Measurements from ENCODE around the gene CEP72.

Gene CEP72

DNA sequence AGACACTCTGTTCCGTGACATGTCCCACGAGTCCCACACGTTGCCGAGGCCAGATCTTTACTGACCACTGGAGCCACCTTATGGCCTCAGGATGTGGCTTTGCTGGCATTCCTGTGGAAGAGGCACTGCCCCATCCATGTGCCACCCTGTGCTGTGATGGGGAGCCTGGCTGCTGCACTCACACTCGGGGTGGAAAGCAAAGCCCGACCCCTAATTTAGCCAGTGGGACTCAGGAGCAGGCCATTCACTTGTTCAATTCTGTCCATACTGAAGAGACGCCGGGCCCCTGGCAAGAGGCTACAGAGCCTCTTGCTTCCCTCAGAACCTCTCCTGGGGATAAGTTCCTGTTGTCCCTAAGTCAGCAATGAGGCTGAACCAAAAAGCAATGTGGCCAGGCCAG is 18.6 kb upstream of the CEP72 start:
- Histone ChIP-seq H3K27me3 (ENCODE audit: insufficient read depth, low read depth) (0 out of 2 replicates have a peak, but pooled peaks cover 5% of the 10 kb centered on the region), H2AFZ (ENCODE audit: low read depth) (no peak overlapping the region)

DNA sequence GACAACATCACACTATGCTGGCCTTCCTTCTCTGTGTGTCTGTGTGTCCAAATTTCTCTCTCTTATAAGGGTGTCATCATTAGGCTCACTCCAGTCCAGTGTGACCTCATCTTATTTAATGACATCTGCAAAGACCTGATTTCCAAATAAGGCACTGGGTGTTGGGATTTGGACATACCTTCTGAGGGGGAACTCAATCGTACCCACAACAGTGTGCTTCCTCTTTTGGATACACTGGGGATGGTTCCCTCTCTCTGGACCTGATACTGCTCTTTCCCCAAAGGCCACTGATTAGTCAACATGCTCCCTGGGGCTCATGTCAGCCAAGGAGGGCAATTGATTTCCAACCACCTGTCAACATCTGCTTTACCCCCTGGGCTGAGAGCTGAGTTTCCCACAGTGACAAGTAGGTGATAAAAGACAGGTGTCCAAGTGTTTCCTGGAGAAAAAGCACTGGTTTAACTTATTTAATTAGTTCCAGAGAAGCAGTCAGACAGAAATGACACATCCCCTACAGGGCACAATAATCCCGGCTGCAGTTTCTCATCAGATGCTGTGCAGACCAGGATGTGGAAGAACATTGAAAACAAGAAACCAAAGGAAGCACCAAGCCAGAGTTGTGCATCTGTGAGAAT is 17.8 kb upstream of the CEP72 start:
- Histone ChIP-seq H3K27ac (no peak overlapping the region), H3K79me2 (ENCODE audit: insufficient read depth, low read depth) (no peaks in the 10 kb centered on the region), H4K20me1 (ENCODE audit: insufficient read depth) (no peaks in the 10 kb centered on the region), H2AFZ (ENCODE audit: low read depth) (no peak overlapping the region), H3K4me2 (no peak overlapping the region), H3K36me3 (ENCODE audit: insufficient read depth) (no peaks in the 10 kb centered on the region), H3K4me1 (ENCODE audit: low read depth, poor library complexity, severe bottlenecking) (peaks cover 13% of the 10 kb centered on the region), H3K4me3 (IDR thresholded peaks at IDR 0.05; ENCODE audit: insufficient read depth, low read depth, low read length) (no peak overlapping the region), H3K27me3 (ENCODE audit: insufficient read depth, low read depth) (0 out of 2 replicates have a peak, but pooled peaks cover 5% of the 10 kb centered on the region), H3K9ac (no peak overlapping the region)
- TF ChIP-seq, protein P1, sequence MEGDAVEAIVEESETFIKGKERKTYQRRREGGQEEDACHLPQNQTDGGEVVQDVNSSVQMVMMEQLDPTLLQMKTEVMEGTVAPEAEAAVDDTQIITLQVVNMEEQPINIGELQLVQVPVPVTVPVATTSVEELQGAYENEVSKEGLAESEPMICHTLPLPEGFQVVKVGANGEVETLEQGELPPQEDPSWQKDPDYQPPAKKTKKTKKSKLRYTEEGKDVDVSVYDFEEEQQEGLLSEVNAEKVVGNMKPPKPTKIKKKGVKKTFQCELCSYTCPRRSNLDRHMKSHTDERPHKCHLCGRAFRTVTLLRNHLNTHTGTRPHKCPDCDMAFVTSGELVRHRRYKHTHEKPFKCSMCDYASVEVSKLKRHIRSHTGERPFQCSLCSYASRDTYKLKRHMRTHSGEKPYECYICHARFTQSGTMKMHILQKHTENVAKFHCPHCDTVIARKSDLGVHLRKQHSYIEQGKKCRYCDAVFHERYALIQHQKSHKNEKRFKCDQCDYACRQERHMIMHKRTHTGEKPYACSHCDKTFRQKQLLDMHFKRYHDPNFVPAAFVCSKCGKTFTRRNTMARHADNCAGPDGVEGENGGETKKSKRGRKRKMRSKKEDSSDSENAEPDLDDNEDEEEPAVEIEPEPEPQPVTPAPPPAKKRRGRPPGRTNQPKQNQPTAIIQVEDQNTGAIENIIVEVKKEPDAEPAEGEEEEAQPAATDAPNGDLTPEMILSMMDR (conservative IDR thresholded peaks at IDR 0.05; ENCODE audit: low read depth, low read length) = no peak

More for the DNA sequence above, 18.6 kb upstream of the CEP72 start:
- no peaks in the 10 kb centered on the region for H3K79me2 ChIP-seq (ENCODE audit: insufficient read depth, low read depth)
- H4K20me1 ChIP-seq (ENCODE audit: insufficient read depth) = no peaks in the 10 kb centered on the region
- no peak overlapping the region for H3K4me3 ChIP-seq (IDR thresholded peaks at IDR 0.05; ENCODE audit: insufficient read depth, low read depth, low read length)
- no peak overlapping the region for H3K4me2 ChIP-seq
- H3K36me3 ChIP-seq (ENCODE audit: insufficient read depth) = no peaks in the 10 kb centered on the region
- H3K27ac ChIP-seq = no peak overlapping the region
- TF ChIP-seq, protein P1 (conservative IDR thresholded peaks at IDR 0.05; ENCODE audit: low read depth, low read length) = no peak
- peaks cover 13% of the 10 kb centered on the region for H3K4me1 ChIP-seq (ENCODE audit: low read depth, poor library complexity, severe bottlenecking)
- no peak overlapping the region for H3K9ac ChIP-seq

DNA sequence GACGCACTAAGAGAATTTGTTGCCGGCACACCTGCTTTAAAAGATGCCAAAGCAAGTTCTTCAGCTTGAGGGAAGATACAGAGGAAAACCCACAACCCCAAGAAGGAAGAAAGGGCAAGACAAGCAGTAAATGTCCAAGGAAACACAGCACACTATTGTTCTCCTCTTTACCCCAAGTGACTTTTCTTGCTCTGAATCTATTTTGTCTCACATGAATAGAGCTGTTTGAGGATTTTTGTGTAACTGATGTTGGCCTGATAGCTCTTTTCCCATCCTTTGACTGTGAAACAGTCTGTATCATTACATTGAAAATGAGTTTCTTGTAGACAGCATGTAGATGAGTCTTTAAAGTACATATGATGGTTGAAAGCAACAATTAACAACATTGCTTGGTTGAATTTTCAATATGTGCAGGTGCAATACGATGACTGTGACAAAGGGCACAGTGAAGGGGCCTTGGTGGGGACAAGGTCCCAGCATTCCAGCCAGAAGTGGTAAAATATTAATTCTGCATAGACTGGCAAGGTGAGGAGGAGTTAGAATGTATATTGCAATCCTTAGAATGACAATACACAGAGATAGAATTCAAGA is 16.8 kb upstream of the CEP72 start:
- no peak overlapping the region for H2AFZ ChIP-seq (ENCODE audit: low read depth)
- H4K20me1 ChIP-seq (ENCODE audit: insufficient read depth) = no peaks in the 10 kb centered on the region
- TF ChIP-seq, protein P1 (conservative IDR thresholded peaks at IDR 0.05; ENCODE audit: low read depth, low read length) = no peak
- H3K36me3 ChIP-seq (ENCODE audit: insufficient read depth) = no peaks in the 10 kb centered on the region
- H3K27ac ChIP-seq = no peak overlapping the region
- no peak overlapping the region for H3K4me3 ChIP-seq (IDR thresholded peaks at IDR 0.05; ENCODE audit: insufficient read depth, low read depth, low read length)
- H3K4me1 ChIP-seq (ENCODE audit: low read depth, poor library complexity, severe bottlenecking) = peaks cover 13% of the 10 kb centered on the region
- 0 out of 2 replicates have a peak, but pooled peaks cover 5% of the 10 kb centered on the region for H3K27me3 ChIP-seq (ENCODE audit: insufficient read depth, low read depth)
- H3K9ac ChIP-seq = no peak overlapping the region
- no peak overlapping the region for H3K4me2 ChIP-seq
- no peaks in the 10 kb centered on the region for H3K79me2 ChIP-seq (ENCODE audit: insufficient read depth, low read depth)

DNA sequence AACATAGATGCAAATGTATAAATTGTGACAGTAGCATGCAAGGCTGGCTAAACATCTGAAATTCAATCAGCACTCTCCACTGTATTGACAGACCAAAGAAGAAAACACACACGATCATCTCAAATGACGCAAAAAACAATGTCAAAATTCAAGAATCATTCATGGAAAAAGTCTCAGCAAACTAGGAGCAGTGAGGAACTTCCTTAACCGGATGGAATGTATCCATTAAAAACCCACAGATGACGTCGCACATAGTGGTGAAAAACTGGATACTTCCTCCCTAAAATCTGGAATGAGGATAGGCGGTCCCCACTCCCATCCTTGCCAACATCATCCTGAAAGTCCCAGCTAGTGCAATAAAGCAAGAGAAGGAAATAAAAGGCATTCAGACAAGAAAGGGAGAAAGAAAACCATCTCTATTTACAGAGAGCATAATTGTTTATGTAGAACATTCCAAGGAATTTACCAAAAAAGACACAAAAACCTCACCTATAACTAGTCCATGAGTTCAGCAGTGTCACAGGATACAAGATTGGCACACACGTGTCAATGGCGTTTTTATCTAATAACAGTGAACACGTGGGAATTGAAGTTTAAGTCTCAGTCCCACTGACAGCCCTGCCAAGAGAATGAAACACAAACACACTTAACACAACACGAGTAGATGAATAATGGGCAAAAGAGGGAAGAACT is 14.1 kb upstream of the CEP72 start:
- H3K27me3 ChIP-seq (ENCODE audit: insufficient read depth, low read depth) = 0 out of 2 replicates have a peak, but pooled peaks cover 5% of the 10 kb centered on the region
- no peaks in the 10 kb centered on the region for H3K36me3 ChIP-seq (ENCODE audit: insufficient read depth)

More for the DNA sequence above, 14.1 kb upstream of the CEP72 start:
- no peak overlapping the region for H3K4me3 ChIP-seq (IDR thresholded peaks at IDR 0.05; ENCODE audit: insufficient read depth, low read depth, low read length)
- no peak overlapping the region for H3K9ac ChIP-seq
- H3K79me2 ChIP-seq (ENCODE audit: insufficient read depth, low read depth) = no peaks in the 10 kb centered on the region
- no peaks in the 10 kb centered on the region for H3K4me1 ChIP-seq (ENCODE audit: low read depth, poor library complexity, severe bottlenecking)
- H3K4me2 ChIP-seq = no peak overlapping the region
- no peak overlapping the region for H3K27ac ChIP-seq
- H4K20me1 ChIP-seq (ENCODE audit: insufficient read depth) = no peaks in the 10 kb centered on the region
- no peak overlapping the region for H2AFZ ChIP-seq (ENCODE audit: low read depth)
- TF ChIP-seq, protein P1 (conservative IDR thresholded peaks at IDR 0.05; ENCODE audit: low read depth, low read length) = no peak

All from KMS-11 (cell line).